Measurements from ENCODE around the gene GP5.

The GP5 gene

GRCh38 chr3:194396859-194397756, 2.0 kb downstream of the GP5 start:
- DNase-seq: peak; percentile 19

- no peak for DNase-seq
Observed at GRCh38 chr3:194396539-194396858, 2.6 kb downstream of the GP5 start.

GRCh38 chr3:194395778-194396538, 3.1 kb downstream of the GP5 start:
- peak; percentile 62 for DNase-seq

- DNase-seq: no peak
Observed at GRCh38 chr3:194395212-194395611, 3.9 kb downstream of the GP5 start.

- no peak for DNase-seq
Observed at GRCh38 chr3:194392576-194392975, 6.5 kb downstream of the GP5 start.

- DNase-seq: no peak
Observed at GRCh38 chr3:194390835-194391234, 8.2 kb downstream of the GP5 start.

- DNase-seq: no peak
Observed at GRCh38 chr3:194389269-194389668, 9.8 kb downstream of the GP5 start.

- no peak for DNase-seq
Observed at GRCh38 chr3:194387926-194388418, 11.1 kb downstream of the GP5 start.

GRCh38 chr3:194387276-194387675, 11.8 kb downstream of the GP5 start:
- DNase-seq: no peak

- DNase-seq: no peak
Observed at GRCh38 chr3:194386648-194387047, 12.4 kb downstream of the GP5 start.

- DNase-seq: no peak
Observed at GRCh38 chr3:194386066-194386465, 13.0 kb downstream of the GP5 start.

- DNase-seq: no peak
Observed at GRCh38 chr3:194384569-194385001, 14.5 kb downstream of the GP5 start.

GRCh38 chr3:194384156-194384555, 14.9 kb downstream of the GP5 start:
- DNase-seq: no peak

GRCh38 chr3:194383276-194383940, 15.7 kb downstream of the GP5 start:
- DNase-seq: no peak

GRCh38 chr3:194382892-194383223, 16.2 kb downstream of the GP5 start:
- no peak for DNase-seq

- DNase-seq: no peak
Observed at GRCh38 chr3:194382196-194382891, 16.7 kb downstream of the GP5 start.

GRCh38 chr3:194381460-194381875, 17.6 kb downstream of the GP5 start:
- no peak for DNase-seq

GRCh38 chr3:194380326-194380725, 18.7 kb downstream of the GP5 start:
- no peak for DNase-seq

- DNase-seq: no peak
Observed at GRCh38 chr3:194379651-194380050, 19.4 kb downstream of the GP5 start.

GRCh38 chr3:194379231-194379630, 19.8 kb downstream of the GP5 start:
- DNase-seq: no peak

- DNase-seq: no peak
Observed at GRCh38 chr3:194377708-194378107, 21.4 kb downstream of the GP5 start.

GRCh38 chr3:194376241-194376560, 22.9 kb downstream of the GP5 start:
- DNase-seq: no peak
